ENCODE results near the gene MFF.

DNA sequence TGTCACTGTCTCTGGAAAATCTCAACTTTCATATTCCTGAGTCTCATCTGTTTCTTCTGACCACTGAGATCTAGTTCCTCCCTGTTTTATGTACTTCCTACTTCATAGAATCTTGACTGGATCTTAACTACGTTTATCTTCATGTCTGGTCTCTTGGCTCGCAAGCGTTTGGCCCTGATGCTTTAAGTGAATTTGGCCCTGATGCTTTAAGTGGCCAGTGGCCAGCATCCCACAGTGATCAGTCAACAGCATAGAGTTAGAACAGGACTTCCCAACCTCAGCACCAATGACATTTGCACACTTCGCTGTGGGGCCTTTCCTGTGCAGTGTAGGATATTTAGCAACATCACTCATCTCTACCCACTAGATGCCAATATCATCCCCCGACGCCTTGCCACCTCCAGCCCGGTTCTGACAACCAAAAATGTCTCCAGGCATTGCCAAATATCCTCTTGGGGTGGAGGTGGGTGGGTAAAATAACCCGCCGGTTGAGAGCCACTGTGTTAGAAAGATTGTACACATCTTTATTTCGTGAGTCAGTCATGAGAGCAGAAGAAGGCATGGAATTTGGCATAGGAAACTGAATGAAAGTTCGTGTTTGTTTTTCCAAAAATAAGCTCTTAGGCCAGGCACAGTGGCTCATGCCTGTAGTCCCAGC lies 41.8 kb downstream of the MFF start:
- TF ChIP-seq CTCF (IDR thresholded peaks at IDR 0.05) (no peak), POLR2A (IDR thresholded peaks at IDR 0.05) (no peak)
